Fibroblast of the aortic adventitia (primary cell): Measurements from ENCODE around the gene TAAR9. TPM values are rescaled to one million over a fixed set of nuclear protein-coding genes. Genes with fewer than 3 reads are reported as not detected.

ENCODE experiments used
- DNase-seq: peaks from one replicate; pipeline ENCODE4 v3.0.0-alpha.2; 2010; ENCODE audit warnings: low read depth
- H3K4me3 ChIP-seq: 2 replicates; pipeline ENCODE4 v1.5.1; 2011; ENCODE audit warnings: low read depth, mild to moderate bottlenecking, control low read depth, low read length, moderate library complexity
- small RNA-seq: library from RNA; depleted of rRNA; stranded (forward); fragments of <200 nt; gene quantifications from one replicate; pipeline ENCODE3, GENCODE V24; 2012
- total RNA-seq: library from RNA; depleted of rRNA; stranded (reverse); fragments of >200 nt; gene quantifications from 2 replicates; pipeline ENCODE4 v1.2.3, GENCODE V29; 2012; ENCODE audit warnings: low replicate concordance
- TF ChIP-seq, protein P1 (sequence below): IDR thresholded peaks from 2 replicates; pipeline ENCODE4 v1.5.1; 2011; ENCODE audit warnings: mild to moderate bottlenecking, low read length, control low read depth, inconsistent platforms; ENCODE audit not compliant: insufficient read depth

Gene TAAR9
- total RNA-seq, 1 donor = 0.09 TPM

DNA sequence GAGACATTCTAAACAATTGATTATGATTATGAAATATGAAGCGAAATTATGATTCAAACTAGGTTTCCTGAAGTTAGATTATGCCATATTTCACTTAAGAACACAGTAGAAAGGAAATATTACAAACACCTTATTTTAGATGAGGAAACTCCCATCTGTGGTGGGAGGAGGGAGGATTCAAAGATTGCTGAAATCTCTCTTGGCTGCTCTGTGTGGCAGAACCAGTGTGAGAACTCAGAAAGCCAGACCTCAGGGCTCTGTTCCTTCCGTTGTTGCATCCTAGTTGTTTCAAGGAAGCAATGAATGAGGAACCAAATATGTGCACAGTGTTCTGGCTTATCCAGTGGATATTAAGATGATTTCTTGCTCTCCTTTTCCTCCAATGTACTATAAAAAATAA is 49.3 kb downstream of the TAAR9 start:
- DNase-seq = no peak
- TF ChIP-seq, protein P1, sequence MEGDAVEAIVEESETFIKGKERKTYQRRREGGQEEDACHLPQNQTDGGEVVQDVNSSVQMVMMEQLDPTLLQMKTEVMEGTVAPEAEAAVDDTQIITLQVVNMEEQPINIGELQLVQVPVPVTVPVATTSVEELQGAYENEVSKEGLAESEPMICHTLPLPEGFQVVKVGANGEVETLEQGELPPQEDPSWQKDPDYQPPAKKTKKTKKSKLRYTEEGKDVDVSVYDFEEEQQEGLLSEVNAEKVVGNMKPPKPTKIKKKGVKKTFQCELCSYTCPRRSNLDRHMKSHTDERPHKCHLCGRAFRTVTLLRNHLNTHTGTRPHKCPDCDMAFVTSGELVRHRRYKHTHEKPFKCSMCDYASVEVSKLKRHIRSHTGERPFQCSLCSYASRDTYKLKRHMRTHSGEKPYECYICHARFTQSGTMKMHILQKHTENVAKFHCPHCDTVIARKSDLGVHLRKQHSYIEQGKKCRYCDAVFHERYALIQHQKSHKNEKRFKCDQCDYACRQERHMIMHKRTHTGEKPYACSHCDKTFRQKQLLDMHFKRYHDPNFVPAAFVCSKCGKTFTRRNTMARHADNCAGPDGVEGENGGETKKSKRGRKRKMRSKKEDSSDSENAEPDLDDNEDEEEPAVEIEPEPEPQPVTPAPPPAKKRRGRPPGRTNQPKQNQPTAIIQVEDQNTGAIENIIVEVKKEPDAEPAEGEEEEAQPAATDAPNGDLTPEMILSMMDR = no peak
- H3K4me3 ChIP-seq = no peak overlapping the region

Small RNA genes within 50 kb of the gene (small RNA-seq; reads per million reads assigned to genes)
- not detected for gene TAAR7P

Other genes starting within 250 kb of the TAAR9 start
- 6.1 and 78.8 TPM in 2 replicates for gene MOXD1, start 136.8 kb upstream of the TAAR9 start, total RNA-seq
- 21.9 and 49.7 TPM in 2 replicates for gene STX7, start 25.2 kb upstream of the TAAR9 start, total RNA-seq
- gene TAAR8, start 14.4 kb downstream of the TAAR9 start, total RNA-seq = not detected in 2 replicates
- gene TAAR6, start 32.0 kb downstream of the TAAR9 start, total RNA-seq = not detected in 2 replicates
- not detected in 2 replicates for gene TAAR5, start 51.5 kb downstream of the TAAR9 start, total RNA-seq
- gene TAAR2, start 86.0 kb downstream of the TAAR9 start, total RNA-seq = not detected in 2 replicates
- not detected in 2 replicates for gene TAAR1, start 120.9 kb downstream of the TAAR9 start, total RNA-seq
- under 0.01 and 0.33 TPM in 2 replicates for gene VNN1, start 175.8 kb downstream of the TAAR9 start, total RNA-seq
- 0.18 TPM in 1 of 2 replicates, not detected in the other for gene VNN2, start 219.6 kb downstream of the TAAR9 start, total RNA-seq